HepG2 (cell line): Measurements from ENCODE around the gene RPS13. TPM values are rescaled to one million over a fixed set of nuclear protein-coding genes. Genes with fewer than 3 reads are reported as not detected.

Experiments
- ADNP ChIP-seq: sonication (generic); formaldehyde crosslinking; IDR thresholded peaks from 2 replicates; pipeline ENCODE4 v1.4.0; 2020; ENCODE audit warnings: missing genetic modification reagents
- IRF2 ChIP-seq: IDR thresholded peaks from 2 replicates; pipeline ENCODE4 v1.6.1; 2018; ENCODE audit warnings: missing genetic modification reagents, missing compliant biosample characterization
- NFYC ChIP-seq: IDR thresholded peaks from 2 replicates; pipeline ENCODE4 v1.6.1; 2016; ENCODE audit warnings: missing genetic modification reagents, missing compliant biosample characterization
- SP140L ChIP-seq: sonication (generic); formaldehyde crosslinking; IDR thresholded peaks from 2 replicates; pipeline ENCODE4 v1.4.0; 2020; ENCODE audit warnings: missing genetic modification reagents, borderline replicate concordance
- TBL1XR1 ChIP-seq: fragments of 150-350 bp; IDR thresholded peaks from 2 replicates; pipeline ENCODE4 v1.6.1; 2014; ENCODE audit warnings: borderline replicate concordance, low read length; ENCODE audit not compliant: partially characterized antibody
- ZNF160 ChIP-seq: sonication (generic); formaldehyde crosslinking; IDR thresholded peaks from 2 replicates; pipeline ENCODE4 v1.8.0; 2022; ENCODE audit warnings: mild to moderate bottlenecking, inconsistent platforms, missing genetic modification reagents
- ZNF224 ChIP-seq: sonication (generic); formaldehyde crosslinking; IDR thresholded peaks from 2 replicates; pipeline ENCODE4 v1.5.0; 2020; ENCODE audit warnings: mild to moderate bottlenecking, missing genetic modification reagents
- ZNF331 ChIP-seq: sonication (generic); formaldehyde crosslinking; IDR thresholded peaks from 2 replicates; pipeline ENCODE4 v1.4.0; 2020; ENCODE audit warnings: missing genetic modification reagents
- ZNF746 ChIP-seq: sonication (generic); formaldehyde crosslinking; IDR thresholded peaks from 2 replicates; pipeline ENCODE4 v1.8.0; 2022; ENCODE audit warnings: mild to moderate bottlenecking, missing genetic modification reagents
- ZNF766 ChIP-seq: sonication (generic); formaldehyde crosslinking; IDR thresholded peaks from 2 replicates; pipeline ENCODE4 v1.5.0; 2020; ENCODE audit warnings: missing genetic modification reagents, borderline replicate concordance
- ZNF781 ChIP-seq: sonication (generic); formaldehyde crosslinking; IDR thresholded peaks from 2 replicates; pipeline ENCODE4 v1.5.1; 2020; ENCODE audit warnings: borderline replicate concordance, mild to moderate bottlenecking, missing genetic modification reagents; ENCODE audit errors: not compliant biosample characterization
- polyA plus RNA-seq, 8 experiments: library from polyadenylated mRNA; depleted of rRNA in 3 of 8; stranded (reverse) in 7 of 8; unstranded in 1 of 8; fragments of >200 nt; fragmentation: Illumina TruSeq in 4 of 8; extraction: Trizol in 4 of 8; gene quantifications; 2 replicates each; pipeline versions ENCODE4 v1.2.1 to v1.2.3, GENCODE V29; 2011 to 2016; ENCODE audit warnings: low read depth in 4 of 8, missing spikeins in 1 of 8, mixed read lengths in 1 of 8; ENCODE audit not compliant: insufficient read depth in 1 of 8
- total RNA-seq, 5 experiments: library from RNA; depleted of rRNA; stranded (reverse); fragments of >200 nt; fragmentation: Illumina TruSeq; extraction: Trizol; gene quantifications; 2 replicates each; pipeline ENCODE4 v1.2.3, GENCODE V29; 2016; ENCODE audit warnings: low read depth in 1 of 5
- TF ChIP-seq, protein P1 (sequence below): sonication (generic); formaldehyde crosslinking; IDR thresholded peaks from 2 replicates; pipeline ENCODE4 v1.4.0; 2020; ENCODE audit warnings: missing genetic modification reagents, borderline replicate concordance
- TF ChIP-seq, protein P2 (sequence below): sonication (generic); formaldehyde crosslinking; IDR thresholded peaks from 2 replicates; pipeline ENCODE4 v1.4.0; 2020; ENCODE audit warnings: mild to moderate bottlenecking, missing genetic modification reagents
- TF ChIP-seq, protein P3 (sequence below): sonication (generic); formaldehyde crosslinking; IDR thresholded peaks from 2 replicates; pipeline ENCODE4 v1.4.0; 2020; ENCODE audit warnings: missing genetic modification reagents
- TF ChIP-seq, protein P4 (sequence below): sonication (generic); formaldehyde crosslinking; IDR thresholded peaks from 2 replicates; pipeline ENCODE4 v1.8.0; 2022; ENCODE audit warnings: missing genetic modification reagents, mild to moderate bottlenecking, inconsistent platforms, borderline replicate concordance
- TF ChIP-seq, protein P5 (sequence below): IDR thresholded peaks from 2 replicates; pipeline ENCODE4 v1.6.1; 2016
- TF ChIP-seq, protein P6 (sequence below): sonication (generic); formaldehyde crosslinking; IDR thresholded peaks from 2 replicates; pipeline ENCODE4 v1.9.0; 2021; ENCODE audit warnings: missing genetic modification reagents, borderline replicate concordance

The RPS13 gene
- total and polyA plus RNA-seq, 2 of the 13 experiments (the other 11 are each of a cell fraction or from before 2014, with no cell fraction given), result 1,542 to 2,245 TPM

- TF ChIP-seq, protein P1, sequence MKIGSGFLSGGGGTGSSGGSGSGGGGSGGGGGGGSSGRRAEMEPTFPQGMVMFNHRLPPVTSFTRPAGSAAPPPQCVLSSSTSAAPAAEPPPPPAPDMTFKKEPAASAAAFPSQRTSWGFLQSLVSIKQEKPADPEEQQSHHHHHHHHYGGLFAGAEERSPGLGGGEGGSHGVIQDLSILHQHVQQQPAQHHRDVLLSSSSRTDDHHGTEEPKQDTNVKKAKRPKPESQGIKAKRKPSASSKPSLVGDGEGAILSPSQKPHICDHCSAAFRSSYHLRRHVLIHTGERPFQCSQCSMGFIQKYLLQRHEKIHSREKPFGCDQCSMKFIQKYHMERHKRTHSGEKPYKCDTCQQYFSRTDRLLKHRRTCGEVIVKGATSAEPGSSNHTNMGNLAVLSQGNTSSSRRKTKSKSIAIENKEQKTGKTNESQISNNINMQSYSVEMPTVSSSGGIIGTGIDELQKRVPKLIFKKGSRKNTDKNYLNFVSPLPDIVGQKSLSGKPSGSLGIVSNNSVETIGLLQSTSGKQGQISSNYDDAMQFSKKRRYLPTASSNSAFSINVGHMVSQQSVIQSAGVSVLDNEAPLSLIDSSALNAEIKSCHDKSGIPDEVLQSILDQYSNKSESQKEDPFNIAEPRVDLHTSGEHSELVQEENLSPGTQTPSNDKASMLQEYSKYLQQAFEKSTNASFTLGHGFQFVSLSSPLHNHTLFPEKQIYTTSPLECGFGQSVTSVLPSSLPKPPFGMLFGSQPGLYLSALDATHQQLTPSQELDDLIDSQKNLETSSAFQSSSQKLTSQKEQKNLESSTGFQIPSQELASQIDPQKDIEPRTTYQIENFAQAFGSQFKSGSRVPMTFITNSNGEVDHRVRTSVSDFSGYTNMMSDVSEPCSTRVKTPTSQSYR (CRISPR knock-in tag), result peak; percentile 17; the same call in 1 of the 2 replicates
- TF ChIP-seq, protein P2, sequence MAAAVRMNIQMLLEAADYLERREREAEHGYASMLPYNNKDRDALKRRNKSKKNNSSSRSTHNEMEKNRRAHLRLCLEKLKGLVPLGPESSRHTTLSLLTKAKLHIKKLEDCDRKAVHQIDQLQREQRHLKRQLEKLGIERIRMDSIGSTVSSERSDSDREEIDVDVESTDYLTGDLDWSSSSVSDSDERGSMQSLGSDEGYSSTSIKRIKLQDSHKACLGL (CRISPR knock-in tag), result peak; percentile 60
- 0 out of 2 replicates have a peak, but pooled peaks have one; percentile 11 for TF ChIP-seq ZNF746 (CRISPR knock-in tag)
- TF ChIP-seq, protein P3, sequence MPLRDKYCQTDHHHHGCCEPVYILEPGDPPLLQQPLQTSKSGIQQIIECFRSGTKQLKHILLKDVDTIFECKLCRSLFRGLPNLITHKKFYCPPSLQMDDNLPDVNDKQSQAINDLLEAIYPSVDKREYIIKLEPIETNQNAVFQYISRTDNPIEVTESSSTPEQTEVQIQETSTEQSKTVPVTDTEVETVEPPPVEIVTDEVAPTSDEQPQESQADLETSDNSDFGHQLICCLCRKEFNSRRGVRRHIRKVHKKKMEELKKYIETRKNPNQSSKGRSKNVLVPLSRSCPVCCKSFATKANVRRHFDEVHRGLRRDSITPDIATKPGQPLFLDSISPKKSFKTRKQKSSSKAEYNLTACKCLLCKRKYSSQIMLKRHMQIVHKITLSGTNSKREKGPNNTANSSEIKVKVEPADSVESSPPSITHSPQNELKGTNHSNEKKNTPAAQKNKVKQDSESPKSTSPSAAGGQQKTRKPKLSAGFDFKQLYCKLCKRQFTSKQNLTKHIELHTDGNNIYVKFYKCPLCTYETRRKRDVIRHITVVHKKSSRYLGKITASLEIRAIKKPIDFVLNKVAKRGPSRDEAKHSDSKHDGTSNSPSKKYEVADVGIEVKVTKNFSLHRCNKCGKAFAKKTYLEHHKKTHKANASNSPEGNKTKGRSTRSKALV (CRISPR knock-in tag), result 0 out of 2 replicates have a peak, but pooled peaks have one; percentile 57
- TF ChIP-seq IRF2 (CRISPR knock-in tag), result peak; percentile 98
- TF ChIP-seq, protein P4, sequence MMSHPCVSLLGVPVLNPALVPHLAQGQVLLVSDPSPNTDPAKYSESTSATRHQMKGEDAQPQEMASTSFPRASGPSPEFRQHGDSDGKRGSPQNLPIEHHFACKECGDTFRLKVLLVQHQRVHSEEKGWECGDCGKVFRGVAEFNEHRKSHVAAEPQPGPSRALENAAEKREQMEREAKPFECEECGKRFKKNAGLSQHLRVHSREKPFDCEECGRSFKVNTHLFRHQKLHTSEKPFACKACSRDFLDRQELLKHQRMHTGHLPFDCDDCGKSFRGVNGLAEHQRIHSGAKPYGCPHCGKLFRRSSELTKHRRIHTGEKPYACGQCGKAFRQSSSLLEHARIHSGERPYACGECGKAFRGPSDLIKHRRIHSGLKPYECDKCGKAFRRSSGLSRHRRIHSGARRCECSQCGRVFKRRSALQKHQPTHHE, result peak; percentile 66; the same call in 1 of the 2 replicates
- TF ChIP-seq ZNF224 (CRISPR knock-in tag), result peak; percentile 90; the same call in 1 of the 2 replicates
- peak; percentile 16 for TF ChIP-seq ZNF781
- TF ChIP-seq ZNF160 (CRISPR knock-in tag), result peak; percentile 58; the same call in 1 of the 2 replicates
- TF ChIP-seq NFYC (CRISPR knock-in tag), result peak; percentile 47; the same call in 1 of the 2 replicates
- peak; percentile 84 for TF ChIP-seq ZNF331 (CRISPR knock-in tag)
- TF ChIP-seq ADNP (CRISPR knock-in tag), result no peak
- TF ChIP-seq, protein P5, sequence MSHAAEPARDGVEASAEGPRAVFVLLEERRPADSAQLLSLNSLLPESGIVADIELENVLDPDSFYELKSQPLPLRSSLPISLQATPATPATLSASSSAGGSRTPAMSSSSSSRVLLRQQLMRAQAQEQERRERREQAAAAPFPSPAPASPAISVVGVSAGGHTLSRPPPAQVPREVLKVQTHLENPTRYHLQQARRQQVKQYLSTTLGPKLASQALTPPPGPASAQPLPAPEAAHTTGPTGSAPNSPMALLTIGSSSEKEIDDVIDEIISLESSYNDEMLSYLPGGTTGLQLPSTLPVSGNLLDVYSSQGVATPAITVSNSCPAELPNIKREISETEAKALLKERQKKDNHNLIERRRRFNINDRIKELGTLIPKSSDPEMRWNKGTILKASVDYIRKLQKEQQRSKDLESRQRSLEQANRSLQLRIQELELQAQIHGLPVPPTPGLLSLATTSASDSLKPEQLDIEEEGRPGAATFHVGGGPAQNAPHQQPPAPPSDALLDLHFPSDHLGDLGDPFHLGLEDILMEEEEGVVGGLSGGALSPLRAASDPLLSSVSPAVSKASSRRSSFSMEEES, result peak; percentile 63
- TF ChIP-seq SP140L (CRISPR knock-in tag), result no peak
- TF ChIP-seq, protein P6, sequence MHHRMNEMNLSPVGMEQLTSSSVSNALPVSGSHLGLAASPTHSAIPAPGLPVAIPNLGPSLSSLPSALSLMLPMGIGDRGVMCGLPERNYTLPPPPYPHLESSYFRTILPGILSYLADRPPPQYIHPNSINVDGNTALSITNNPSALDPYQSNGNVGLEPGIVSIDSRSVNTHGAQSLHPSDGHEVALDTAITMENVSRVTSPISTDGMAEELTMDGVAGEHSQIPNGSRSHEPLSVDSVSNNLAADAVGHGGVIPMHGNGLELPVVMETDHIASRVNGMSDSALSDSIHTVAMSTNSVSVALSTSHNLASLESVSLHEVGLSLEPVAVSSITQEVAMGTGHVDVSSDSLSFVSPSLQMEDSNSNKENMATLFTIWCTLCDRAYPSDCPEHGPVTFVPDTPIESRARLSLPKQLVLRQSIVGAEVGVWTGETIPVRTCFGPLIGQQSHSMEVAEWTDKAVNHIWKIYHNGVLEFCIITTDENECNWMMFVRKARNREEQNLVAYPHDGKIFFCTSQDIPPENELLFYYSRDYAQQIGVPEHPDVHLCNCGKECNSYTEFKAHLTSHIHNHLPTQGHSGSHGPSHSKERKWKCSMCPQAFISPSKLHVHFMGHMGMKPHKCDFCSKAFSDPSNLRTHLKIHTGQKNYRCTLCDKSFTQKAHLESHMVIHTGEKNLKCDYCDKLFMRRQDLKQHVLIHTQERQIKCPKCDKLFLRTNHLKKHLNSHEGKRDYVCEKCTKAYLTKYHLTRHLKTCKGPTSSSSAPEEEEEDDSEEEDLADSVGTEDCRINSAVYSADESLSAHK (CRISPR knock-in tag), result no peak
- TF ChIP-seq TBL1XR1, result peak; percentile 42
- TF ChIP-seq ZNF766 (CRISPR knock-in tag), result peak; percentile 86; the same call in 1 of the 2 replicates
Observed at GRCh38 chr11:17077520-17078401, at the start of gene RPS13 (continued).
